HG03060 (cell line): ENCODE measurements around the gene PAX2.

Experiments
- ATAC-seq: cut with Tn5 transposase; IDR thresholded peaks from one replicate; pipeline ENCODE4 v1.9.1; 2021; ENCODE audit warnings: low read depth, moderate number of reproducible peaks; ENCODE audit not compliant: unreplicated experiment

PAX2 gene

GRCh38 chr10:100723770-100724530, 21.4 kb upstream of the PAX2 start:
- no peak for ATAC-seq

GRCh38 chr10:100724531-100725027, 20.8 kb upstream of the PAX2 start:
- ATAC-seq = no peak

DNA sequence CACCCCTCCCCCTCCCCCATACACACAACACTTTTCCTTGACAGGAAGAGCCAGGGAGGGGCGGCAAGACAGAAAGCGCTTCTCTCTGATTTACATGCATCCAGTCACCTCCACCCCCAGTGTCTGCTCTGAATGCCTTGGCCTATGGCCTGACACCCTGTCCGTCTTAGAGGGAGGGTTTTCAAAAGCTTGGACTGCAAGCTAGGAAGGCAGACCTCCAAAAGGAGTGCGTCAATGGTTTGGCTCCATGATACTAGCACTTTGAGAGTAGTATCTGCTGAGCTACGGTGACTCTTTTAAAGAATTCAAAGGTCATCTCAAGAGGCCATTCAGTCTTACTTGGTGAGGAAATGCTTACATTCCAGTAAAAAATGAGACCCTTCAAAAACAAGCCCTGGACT, 20.3 kb upstream of the PAX2 start:
- no peak for ATAC-seq

GRCh38 chr10:100725869-100726426, 19.4 kb upstream of the PAX2 start:
- no peak for ATAC-seq

- no peak for ATAC-seq
Measured at GRCh38 chr10:100727808-100728207, 17.6 kb upstream of the PAX2 start.

DNA sequence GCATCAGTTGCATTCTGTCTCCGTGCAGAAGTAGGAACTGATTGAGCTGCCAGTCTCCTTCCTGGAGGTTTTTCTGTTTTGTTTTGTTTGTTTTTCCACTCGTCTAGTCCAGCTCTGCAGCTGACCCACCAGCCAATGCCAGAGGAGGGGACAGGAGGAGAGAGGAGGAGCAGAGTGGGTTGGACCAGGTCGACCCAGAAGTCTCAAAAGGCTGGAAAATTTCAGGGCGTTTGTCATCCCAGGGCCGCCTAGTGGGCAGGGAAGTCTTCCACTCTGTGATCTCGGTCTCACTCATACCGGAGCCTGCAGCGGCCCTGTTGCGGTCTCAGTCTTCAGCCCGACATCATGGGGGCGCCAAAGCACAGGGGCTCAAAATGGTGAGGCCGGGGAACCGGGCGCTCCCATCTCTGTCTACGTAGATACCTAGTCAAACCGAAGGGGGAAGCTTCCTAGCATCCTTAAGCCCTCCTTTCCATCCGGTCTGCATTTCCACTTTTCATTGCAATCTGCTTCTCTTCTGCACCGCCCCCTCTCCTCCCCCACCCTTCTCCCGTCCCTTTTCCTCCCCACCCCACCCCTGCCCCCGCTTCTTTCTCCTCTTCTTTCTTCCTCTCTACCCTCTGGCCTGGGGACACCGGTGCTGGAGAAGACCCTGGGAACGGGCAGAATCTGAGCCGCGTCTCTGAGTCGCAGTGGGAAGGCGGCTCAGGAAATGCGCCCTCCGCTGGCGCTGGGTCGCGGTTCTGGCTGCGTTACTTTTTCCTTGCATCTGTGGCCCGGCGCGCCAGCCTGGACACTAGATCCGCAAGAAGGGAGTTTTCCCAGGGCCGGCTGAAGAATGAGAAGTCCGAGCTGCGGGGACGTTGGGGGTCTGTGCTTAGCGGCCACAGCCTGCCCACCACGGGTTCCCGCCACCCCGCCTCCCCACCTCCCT, 16.2 kb upstream of the PAX2 start:
- ATAC-seq = no peak

- no peak for ATAC-seq
Measured at GRCh38 chr10:100729862-100730724, 15.3 kb upstream of the PAX2 start.

- no peak for ATAC-seq
Measured at GRCh38 chr10:100730725-100731406, 14.5 kb upstream of the PAX2 start.

GRCh38 chr10:100731407-100732240, 13.8 kb upstream of the PAX2 start:
- no peak for ATAC-seq

DNA sequence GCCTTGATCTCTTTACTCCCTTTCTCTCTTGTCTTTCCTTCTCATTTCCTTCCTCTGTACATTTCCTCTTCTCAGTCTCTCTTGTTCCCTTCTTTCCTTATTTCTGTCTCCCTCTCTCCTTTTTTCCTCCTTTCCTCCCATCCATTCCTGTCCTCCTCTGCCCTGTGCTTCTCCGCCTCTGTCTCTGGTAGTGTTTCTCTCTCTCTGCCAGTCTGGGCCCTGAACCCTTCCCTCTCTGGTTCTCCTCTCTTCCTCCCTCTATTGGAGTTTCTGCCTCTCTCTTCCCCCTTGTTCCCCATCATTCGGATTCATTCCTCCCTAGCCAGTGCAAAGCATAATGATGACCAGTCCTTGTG, 13.2 kb upstream of the PAX2 start:
- no peak for ATAC-seq

DNA sequence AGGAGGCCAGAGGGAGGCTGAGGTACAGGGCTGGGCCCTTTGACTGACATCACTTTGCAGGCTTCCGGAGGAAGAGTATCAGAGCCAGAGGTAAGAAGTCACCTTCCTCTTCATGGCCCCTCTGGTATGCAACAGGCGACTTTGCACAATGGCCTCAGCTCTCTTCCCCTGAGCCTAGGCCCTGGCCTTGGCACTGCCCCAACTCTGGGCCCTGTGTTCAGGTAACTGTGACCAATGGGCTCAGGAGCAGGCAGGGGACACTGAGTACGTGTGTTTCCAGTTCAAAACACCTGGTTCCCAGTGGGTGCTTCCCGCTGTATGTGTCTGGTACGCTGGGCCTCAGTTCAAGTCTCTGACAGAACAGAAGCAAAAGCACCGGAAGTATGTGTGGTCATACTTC, 12.1 kb upstream of the PAX2 start:
- no peak for ATAC-seq

DNA sequence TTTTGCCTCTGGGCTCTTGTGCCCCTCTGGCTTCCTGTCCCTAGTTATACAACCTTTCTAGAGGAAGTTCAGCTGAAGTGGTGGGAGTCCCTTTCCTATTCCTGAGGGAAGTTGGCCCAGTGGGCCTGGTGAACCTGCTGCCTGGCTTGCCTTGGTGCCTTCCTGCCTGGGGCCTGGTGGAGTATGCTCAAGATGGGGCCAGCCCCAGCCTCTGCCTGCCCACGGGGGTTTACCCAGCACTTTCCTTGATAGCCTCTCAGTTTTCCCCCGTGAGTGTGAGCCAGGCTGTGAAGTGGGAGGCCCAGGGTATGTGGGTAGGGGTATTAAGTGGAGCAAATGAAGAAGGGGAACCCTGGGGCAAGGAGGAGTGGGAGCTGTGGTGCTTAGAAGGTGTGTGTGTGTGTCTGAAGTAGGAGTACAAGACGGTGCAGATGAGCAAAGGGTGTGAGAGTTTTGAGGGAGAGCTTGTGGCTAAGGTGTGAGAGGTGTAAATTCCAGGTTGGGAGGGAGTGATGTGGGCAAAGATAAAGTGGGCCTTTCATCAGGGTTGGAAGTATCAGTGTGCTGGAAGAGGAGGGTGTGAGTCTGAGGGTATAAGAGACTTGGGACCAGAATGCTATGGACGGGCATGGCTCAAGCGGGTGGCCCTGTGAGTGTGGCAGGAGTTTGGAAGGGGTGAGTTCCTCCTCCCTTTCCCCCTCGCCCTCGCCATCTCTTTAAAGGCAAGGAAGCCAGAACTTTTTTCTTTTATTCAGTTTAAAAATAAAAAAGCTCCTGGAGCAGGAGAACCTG, 10.9 kb upstream of the PAX2 start:
- no peak for ATAC-seq

GRCh38 chr10:100735087-100735336, 10.4 kb upstream of the PAX2 start:
- no peak for ATAC-seq

- ATAC-seq = no peak
Measured at GRCh38 chr10:100735337-100736143, 9.8 kb upstream of the PAX2 start.

- no peak for ATAC-seq
Measured at GRCh38 chr10:100736144-100736808, 9.1 kb upstream of the PAX2 start.

GRCh38 chr10:100736809-100737354, 8.5 kb upstream of the PAX2 start:
- ATAC-seq = no peak
